Endothelial cell of umbilical vein (primary cell): ENCODE data around the gene UBL3. TPM values are rescaled to one million over a fixed set of nuclear protein-coding genes. Genes with fewer than 3 reads are reported as not detected.

Experiments
- BruUV-seq: library from RNA; stranded (reverse); fragments of 400-500 nt; replicated peaks from 2 replicates; lab custom pipeline; 2021; lab: Mats Ljungman, UMichigan
- CTCF ChIA-PET: fragments of 300-600, 350-600 bp; sonication (Branson Sonifier 250); formaldehyde crosslinking; loops from one replicate; lab custom pipeline; 2021; ENCODE audit warnings: antibody characterized with exemption, inconsistent platforms; lab: Charles Lee
- POLR2A ChIA-PET: fragments of 300-600, 350-600 bp; sonication (Branson Sonifier 250); formaldehyde crosslinking; loops from one replicate; lab custom pipeline; 2021; ENCODE audit warnings: antibody characterized with exemption, inconsistent platforms; lab: Charles Lee
- DNase-seq: peaks from one replicate; pipeline ENCODE4 v3.0.0-alpha.2; 2011; ENCODE audit warnings: low read depth, low spot score
- FAIRE-seq: peaks from 2 replicates; lab custom pipeline; 2011; peaks lifted over from hg19 to GRCh38; lab: Jason Lieb, UNC
- H2AFZ ChIP-seq: 2 replicates; pipeline ENCODE4 v1.6.0; 2012; ENCODE audit warnings: low read depth, low read length, control low read depth, inconsistent platforms
- H3K27ac ChIP-seq: 2 replicates; pipeline ENCODE4 v1.5.1; 2011; ENCODE audit warnings: low read depth, mild to moderate bottlenecking, control low read depth, low read length, moderate library complexity; ENCODE audit not compliant: insufficient read depth
- H3K27me3 ChIP-seq, 2 experiments: 2 replicates each; pipeline versions ENCODE4 v1.6.0 to v1.6.1; 2011; ENCODE audit warnings: low read length in 2 of 2, mixed read lengths in 1 of 2; ENCODE audit not compliant: control insufficient read depth in 2 of 2, insufficient read depth in 2 of 2
- H3K36me3 ChIP-seq, 2 experiments: 2 replicates in 1 of 2; 3 replicates in 1 of 2; pipeline ENCODE4 v1.5.1; 2011; ENCODE audit warnings: low read length in 2 of 2, mild to moderate bottlenecking in 1 of 2, moderate library complexity in 1 of 2; ENCODE audit not compliant: control insufficient read depth in 2 of 2, insufficient read depth in 2 of 2; ENCODE audit errors: extremely low read depth in 1 of 2
- H3K4me1 ChIP-seq: 3 replicates; pipeline ENCODE4 v1.5.1; 2011; ENCODE audit warnings: mild to moderate bottlenecking, low read length; ENCODE audit not compliant: control insufficient read depth, insufficient read depth; ENCODE audit errors: extremely low read depth
- H3K4me2 ChIP-seq: 2 replicates; pipeline ENCODE4 v1.6.1; 2011; ENCODE audit warnings: low read length, control low read depth, mixed read lengths; ENCODE audit not compliant: insufficient read depth
- H3K4me3 ChIP-seq, 3 experiments: fragments of 200-600 bp in 1 of 3; sonication (generic), shearing (Covaris generic) in 1 of 3; replicated peaks in 1 of 3; 2 replicates each; pipeline ENCODE4 v1.5.1; 2011 to 2016; ENCODE audit warnings: control low read depth in 3 of 3, low read length in 3 of 3, mild to moderate bottlenecking in 2 of 3, inconsistent platforms in 1 of 3, low read depth in 1 of 3, moderate library complexity in 1 of 3; ENCODE audit not compliant: insufficient read depth in 1 of 3
- H3K79me2 ChIP-seq: 2 replicates; pipeline ENCODE4 v1.6.0; 2012; ENCODE audit warnings: low read length, inconsistent platforms; ENCODE audit not compliant: control insufficient read depth, insufficient read depth
- H3K9ac ChIP-seq: replicated peaks from 2 replicates; pipeline ENCODE3; 2011; ENCODE audit warnings: low read length, control low read depth; ENCODE audit not compliant: insufficient read depth; ENCODE audit errors: extremely low read depth
- H3K9me1 ChIP-seq: replicated peaks from 3 replicates; pipeline ENCODE4 v1.6.0; 2011; ENCODE audit warnings: mild to moderate bottlenecking, low read length; ENCODE audit not compliant: control insufficient read depth, insufficient read depth; ENCODE audit errors: extremely low read depth
- H3K9me3 ChIP-seq: replicated peaks from 2 replicates; pipeline ENCODE4 v1.5.1; 2012; ENCODE audit warnings: low read length, inconsistent platforms; ENCODE audit not compliant: control insufficient read depth, insufficient read depth
- H4K20me1 ChIP-seq: replicated peaks from 2 replicates; pipeline ENCODE3; 2011; ENCODE audit warnings: mild to moderate bottlenecking, low read length; ENCODE audit not compliant: control insufficient read depth, insufficient read depth; ENCODE audit errors: extremely low read depth
- EZH2 ChIP-seq: IDR thresholded peaks from 2 replicates; pipeline ENCODE4 v1.6.1; 2012; ENCODE audit warnings: borderline replicate concordance, low read depth, mild to moderate bottlenecking, moderate library complexity, low read length, inconsistent platforms; ENCODE audit not compliant: severe bottlenecking
- FOS ChIP-seq: IDR thresholded peaks from 2 replicates; pipeline ENCODE4 v1.6.1; 2011; ENCODE audit warnings: mild to moderate bottlenecking, low read length, moderate library complexity, borderline replicate concordance; ENCODE audit not compliant: insufficient read depth
- GATA2 ChIP-seq: IDR thresholded peaks from 2 replicates; pipeline ENCODE4 v1.7.0; 2011; ENCODE audit warnings: low read depth, mild to moderate bottlenecking, moderate library complexity, mixed read lengths, low read length; ENCODE audit not compliant: insufficient read length, insufficient read depth
- JUN ChIP-seq: IDR thresholded peaks from 2 replicates; pipeline ENCODE4 v1.6.1; 2011; ENCODE audit warnings: borderline replicate concordance, low read depth; ENCODE audit not compliant: insufficient read length, insufficient read depth
- MYC ChIP-seq: IDR thresholded peaks from one replicate; pipeline ENCODE4 v1.6.1; 2011; ENCODE audit warnings: mild to moderate bottlenecking, low read depth, low read length
- POLR2A ChIP-seq: IDR thresholded peaks from 2 replicates; pipeline ENCODE4 v1.6.1; 2012; ENCODE audit warnings: low read depth, mild to moderate bottlenecking, control low read depth, low read length
- POLR2AphosphoS5 ChIP-seq: IDR thresholded peaks from 2 replicates; pipeline ENCODE4 v1.6.1; 2012; ENCODE audit warnings: low read depth, mild to moderate bottlenecking, control low read depth, low read length, moderate library complexity; ENCODE audit not compliant: insufficient read depth
- dilution Hi-C: fragments of 300-500 bp; cut with MboI; formaldehyde crosslinking; loops from one replicate; pipeline ENCODE4 v1.15.0; 2019; ENCODE audit warnings: low sequenced_read_pairs; ENCODE audit not compliant: extremely low pct_ligation_motif_present
- intact Hi-C: fragments of 100-400 bp; cut with micrococcal nuclease; formaldehyde crosslinking; loops from one replicate; pipeline ENCODE4 v1.10.0; 2022
- polyA plus RNA-seq, 4 experiments: library from polyadenylated mRNA; depleted of rRNA in 3 of 4; stranded (reverse) in 3 of 4; unstranded in 1 of 4; fragments of >200 nt; gene quantifications; 2 replicates each; pipeline versions ENCODE4 v1.2.1 to v1.2.3, GENCODE V29; 2011 to 2012; ENCODE audit warnings: missing spikeins in 1 of 4
- total RNA-seq: library from RNA; stranded (reverse); gene quantifications from 2 replicates; pipeline ENCODE4 v1.2.3, GENCODE V29; 2021
- TF ChIP-seq, protein P1 (sequence below), 2 donors: IDR thresholded peaks; 1 replicate in 1 of 2; 2 replicates in 1 of 2; pipeline ENCODE4 v1.5.1; 2011; ENCODE audit warnings: low read length in 2 of 2, mild to moderate bottlenecking in 2 of 2, moderate library complexity in 2 of 2, control low read depth in 1 of 2, inconsistent platforms in 1 of 2, low read depth in 1 of 2; ENCODE audit not compliant: insufficient read depth in 1 of 2; ENCODE audit errors: extremely low read depth in 1 of 2
- TF ChIP-seq, protein P2 (sequence below): IDR thresholded peaks from 2 replicates; pipeline ENCODE4 v1.6.1; 2011; ENCODE audit not compliant: insufficient read depth, insufficient read length

The UBL3 gene
- total and polyA plus RNA-seq, 2 donors (not counting 3 experiments of a cell fraction or from before 2014, with no cell fraction given) = 4.8 to 11.8 TPM

DNA sequence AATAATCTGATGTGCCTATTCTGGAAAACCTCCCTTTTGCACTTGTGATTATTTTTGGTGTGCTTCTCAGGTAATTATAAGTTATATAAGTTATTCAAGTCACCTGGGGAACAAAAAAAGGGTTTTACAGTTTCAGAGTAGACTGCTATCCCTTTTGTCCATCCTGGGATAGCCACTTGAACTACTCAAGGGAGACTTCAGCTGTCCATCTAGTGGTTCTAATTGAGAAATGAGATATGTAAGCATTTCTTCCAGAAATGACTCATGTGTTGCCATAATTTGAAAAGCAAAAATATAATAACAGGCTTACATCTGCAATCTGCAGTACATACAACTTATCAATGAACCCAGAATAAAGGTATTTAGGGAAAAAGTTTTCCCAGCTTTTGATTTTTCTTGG is 20.4 kb downstream of the UBL3 start:
- no peaks in the 10 kb centered on the region for H4K20me1 ChIP-seq
- no peak overlapping the region for H3K4me3 ChIP-seq
- H2AFZ ChIP-seq = no peak overlapping the region
- intact Hi-C loops = no loop called here
- no peaks in the 10 kb centered on the region for H3K9me3 ChIP-seq
- no TSS peak for BruUV-seq
- H3K79me2 ChIP-seq = peaks cover 4% of the 10 kb centered on the region
- ChIA-PET POLR2A (no interaction called here), CTCF (interaction anchor here (1.1 to 1.2 kb wide), 2 partner anchors 12 to 59 kb away, joined by 3 read pairs; no protein-coding TSS in a partner anchor)
- TF ChIP-seq GATA2 (no peak), POLR2A (no peak), POLR2AphosphoS5 (no peak), FOS (no peak), JUN (no peak), MYC (no peak), EZH2 (no peak)
- TF ChIP-seq, protein P1, sequence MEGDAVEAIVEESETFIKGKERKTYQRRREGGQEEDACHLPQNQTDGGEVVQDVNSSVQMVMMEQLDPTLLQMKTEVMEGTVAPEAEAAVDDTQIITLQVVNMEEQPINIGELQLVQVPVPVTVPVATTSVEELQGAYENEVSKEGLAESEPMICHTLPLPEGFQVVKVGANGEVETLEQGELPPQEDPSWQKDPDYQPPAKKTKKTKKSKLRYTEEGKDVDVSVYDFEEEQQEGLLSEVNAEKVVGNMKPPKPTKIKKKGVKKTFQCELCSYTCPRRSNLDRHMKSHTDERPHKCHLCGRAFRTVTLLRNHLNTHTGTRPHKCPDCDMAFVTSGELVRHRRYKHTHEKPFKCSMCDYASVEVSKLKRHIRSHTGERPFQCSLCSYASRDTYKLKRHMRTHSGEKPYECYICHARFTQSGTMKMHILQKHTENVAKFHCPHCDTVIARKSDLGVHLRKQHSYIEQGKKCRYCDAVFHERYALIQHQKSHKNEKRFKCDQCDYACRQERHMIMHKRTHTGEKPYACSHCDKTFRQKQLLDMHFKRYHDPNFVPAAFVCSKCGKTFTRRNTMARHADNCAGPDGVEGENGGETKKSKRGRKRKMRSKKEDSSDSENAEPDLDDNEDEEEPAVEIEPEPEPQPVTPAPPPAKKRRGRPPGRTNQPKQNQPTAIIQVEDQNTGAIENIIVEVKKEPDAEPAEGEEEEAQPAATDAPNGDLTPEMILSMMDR (IDR thresholded peaks at IDR 0.05; ENCODE audit: extremely low read depth in 1 of 2, insufficient read depth in 1 of 2, low read depth in 1 of 2, low read length in 2 of 2) = no peak
- TF ChIP-seq, protein P2, sequence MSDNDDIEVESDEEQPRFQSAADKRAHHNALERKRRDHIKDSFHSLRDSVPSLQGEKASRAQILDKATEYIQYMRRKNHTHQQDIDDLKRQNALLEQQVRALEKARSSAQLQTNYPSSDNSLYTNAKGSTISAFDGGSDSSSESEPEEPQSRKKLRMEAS = no peak
- H3K27me3 ChIP-seq = no peaks in the 10 kb centered on the region
- H3K36me3 ChIP-seq = no peaks in the 10 kb centered on the region
- H3K9ac ChIP-seq = no peak overlapping the region
- no peaks in the 10 kb centered on the region for H3K9me1 ChIP-seq
- no peak overlapping the region for H3K27ac ChIP-seq
- no peaks in the 10 kb centered on the region for H3K4me1 ChIP-seq
- dilution Hi-C loops = no loop called here
- no peak overlapping the region for H3K4me2 ChIP-seq
- FAIRE-seq = no peak
- no peak for DNase-seq
